SK-N-MC (cell line): ENCODE data around the gene TACR1.
"Not testable (repeated sequence)": the region's sequence is repeated elsewhere in the genome, so short reads cannot be mapped to it uniquely, and the experiment has no call there.

ENCODE experiments used
- DNase-seq: peaks from one replicate; pipeline ENCODE4 v3.0.0-alpha.2; 2011; ENCODE audit warnings: low read depth, low spot score
- H3K27ac ChIP-seq: fragments of 200-600 bp; sonication (generic); 2 replicates; pipeline ENCODE4 v1.5.1; 2016; ENCODE audit warnings: mixed run types
- H3K36me3 ChIP-seq: fragments of 200-600 bp; sonication (generic); 2 replicates; pipeline ENCODE4 v1.6.1; 2017; ENCODE audit warnings: antibody characterized with exemption, low read length, mixed read lengths; ENCODE audit not compliant: insufficient read depth
- H3K4me3 ChIP-seq: fragments of 200-600 bp; sonication (generic); 2 replicates; pipeline ENCODE4 v1.5.1; 2016
- H3K9ac ChIP-seq: fragments of 200-600 bp; sonication (generic); 2 replicates; pipeline ENCODE4 v1.8.0; 2017; ENCODE audit warnings: mixed run types, mixed read lengths; ENCODE audit not compliant: insufficient read length
- H3K9me3 ChIP-seq: fragments of 200-600 bp; sonication (generic); 2 replicates; pipeline ENCODE4 v1.6.1; 2017; ENCODE audit warnings: low read depth, mild to moderate bottlenecking, antibody characterized with exemption, low read length, moderate library complexity, mixed read lengths
- EZH2 ChIP-seq: fragments of 200-600 bp; sonication (generic); IDR thresholded peaks from one replicate; pipeline ENCODE4 v1.6.1; 2017; ENCODE audit warnings: antibody characterized with exemption
- FOXP2 ChIP-seq: optimal IDR thresholded peaks from 2 replicates; pipeline ENCODE3; 2011; ENCODE audit warnings: mild to moderate bottlenecking, moderate library complexity; ENCODE audit not compliant: insufficient read depth; ENCODE audit errors: extremely low read length, control extremely low read depth
- POLR2AphosphoS5 ChIP-seq: IDR thresholded peaks from 2 replicates; pipeline ENCODE4 v1.6.1; 2012; ENCODE audit warnings: mild to moderate bottlenecking, low read depth, low read length, borderline replicate concordance

TACR1 gene

GRCh38 chr2:75199428-75200011 is at the start of gene TACR1:
TACR1 (minus strand) TSS chr2:75199520; CDS start chr2:75198934, 586 bp downstream.
- H3K4me3 ChIP-seq: peak within 1 kb of the TSS; percentile 69
- no peak within 1 kb of the TSS for H3K9ac ChIP-seq
- no peak for DNase-seq
- H3K9me3 ChIP-seq: no peaks in the 10 kb centered on the region
- H3K27ac ChIP-seq: no peak within 1 kb of the TSS
- TF ChIP-seq POLR2AphosphoS5: no peak
- TF ChIP-seq EZH2: no peak
- TF ChIP-seq FOXP2: peak; percentile 29
- no peaks in the 10 kb centered on the region for H3K36me3 ChIP-seq

GRCh38 chr2:75248581-75248980 is 49.3 kb upstream of the TACR1 start:
- not testable (repeated sequence) for H3K9ac ChIP-seq, H3K4me3 ChIP-seq, H3K36me3 ChIP-seq, DNase-seq, H3K27ac ChIP-seq, H3K9me3 ChIP-seq

- no peak for TF ChIP-seq POLR2AphosphoS5
- TF ChIP-seq FOXP2: no peak
- TF ChIP-seq EZH2: no peak
- Histone ChIP-seq H3K36me3 (no peaks in the 10 kb centered on the region), H3K27ac (no peak overlapping the region), H3K4me3 (no peak overlapping the region), H3K9ac (no peak overlapping the region), H3K9me3 (no peaks in the 10 kb centered on the region)
- DNase-seq: no peak
Observed at GRCh38 chr2:75246441-75247167, 47.3 kb upstream of the TACR1 start.

GRCh38 chr2:75243219-75243618 is 43.9 kb upstream of the TACR1 start:
- H3K36me3 ChIP-seq: no peaks in the 10 kb centered on the region
- H3K9me3 ChIP-seq: no peaks in the 10 kb centered on the region
- H3K27ac ChIP-seq: no peak overlapping the region
- DNase-seq: no peak
- H3K4me3 ChIP-seq: no peak overlapping the region
- H3K9ac ChIP-seq: no peak overlapping the region
- TF ChIP-seq FOXP2 (no peak), EZH2 (no peak), POLR2AphosphoS5 (no peak)

- no peaks in the 10 kb centered on the region for H3K36me3 ChIP-seq
- no peak overlapping the region for H3K9ac ChIP-seq
- no peak for DNase-seq
- H3K4me3 ChIP-seq: no peak overlapping the region
- no peaks in the 10 kb centered on the region for H3K9me3 ChIP-seq
- no peak overlapping the region for H3K27ac ChIP-seq
- TF ChIP-seq FOXP2 (no peak), EZH2 (no peak), POLR2AphosphoS5 (no peak)
Observed at GRCh38 chr2:75241696-75242095, 42.4 kb upstream of the TACR1 start.

- no peak overlapping the region for H3K4me3 ChIP-seq
- no peaks in the 10 kb centered on the region; the same call in 1 of the 2 replicates for H3K9me3 ChIP-seq
- TF ChIP-seq POLR2AphosphoS5 (no peak), FOXP2 (no peak), EZH2 (no peak)
- no peak overlapping the region for H3K27ac ChIP-seq
- H3K36me3 ChIP-seq: no peaks in the 10 kb centered on the region
- H3K9ac ChIP-seq: no peak overlapping the region
- no peak for DNase-seq
Observed at GRCh38 chr2:75238670-75239330, 39.5 kb upstream of the TACR1 start.

- no peaks in the 10 kb centered on the region for H3K36me3 ChIP-seq
- no peak for DNase-seq
- H3K4me3 ChIP-seq: no peak overlapping the region
- no peaks in the 10 kb centered on the region; the same call in 1 of the 2 replicates for H3K9me3 ChIP-seq
- H3K9ac ChIP-seq: no peak overlapping the region
- TF ChIP-seq EZH2 (no peak), POLR2AphosphoS5 (no peak), FOXP2 (no peak)
- no peak overlapping the region for H3K27ac ChIP-seq
Observed at GRCh38 chr2:75237296-75237695, 38.0 kb upstream of the TACR1 start.

GRCh38 chr2:75233965-75234364 is 34.6 kb upstream of the TACR1 start:
- DNase-seq: no peak
- H3K9ac ChIP-seq: no peak overlapping the region
- TF ChIP-seq EZH2 (no peak), FOXP2 (no peak), POLR2AphosphoS5 (no peak)
- H3K36me3 ChIP-seq: no peaks in the 10 kb centered on the region
- no peaks in the 10 kb centered on the region; the same call in 1 of the 2 replicates for H3K9me3 ChIP-seq
- H3K27ac ChIP-seq: no peak overlapping the region
- H3K4me3 ChIP-seq: no peak overlapping the region
